Lung (tissue), 12 donors: ENCODE data around the gene SERPINB2. TPM values are rescaled to one million over a fixed set of nuclear protein-coding genes. Genes with fewer than 3 reads are reported as not detected.

Experiments
- ATAC-seq: fragments of 200-7000 bp; cut with Tn5 transposase; one replicate; pipeline ENCODE4 v1.9.1; 2020; ENCODE audit warnings: moderate number of reproducible peaks; ENCODE audit not compliant: insufficient read depth, low FRiP score
- DNase-seq, 3 donors: peaks; one replicate each; pipeline ENCODE4 v3.0.0-alpha.2; 2013 to 2017
- H3K27ac ChIP-seq, 2 donors: one replicate each; pipeline ENCODE4 v1.5.1; 2013; ENCODE audit warnings: mild to moderate bottlenecking in 2 of 2, moderate library complexity in 2 of 2, control low read depth in 1 of 2, inconsistent platforms in 1 of 2, low read depth in 1 of 2, low read length in 1 of 2
- H3K27me3 ChIP-seq, 3 donors: one replicate each; pipeline ENCODE4 v1.5.1; 2013; ENCODE audit warnings: low read length in 2 of 3; ENCODE audit not compliant: control insufficient read depth in 3 of 3, insufficient read depth in 3 of 3
- H3K36me3 ChIP-seq, 4 donors: one replicate each; pipeline ENCODE4 v1.5.1; 2013; ENCODE audit warnings: low read length in 4 of 4, mild to moderate bottlenecking in 1 of 4, moderate library complexity in 1 of 4; ENCODE audit not compliant: control insufficient read depth in 4 of 4, insufficient read depth in 4 of 4
- H3K4me1 ChIP-seq, 5 donors: one replicate each; pipeline ENCODE4 v1.5.1; 2013; ENCODE audit warnings: low read length in 5 of 5, mild to moderate bottlenecking in 2 of 5, moderate library complexity in 1 of 5; ENCODE audit not compliant: control insufficient read depth in 5 of 5, insufficient read depth in 5 of 5
- H3K4me3 ChIP-seq: one replicate; pipeline ENCODE4 v1.5.1; 2013; ENCODE audit warnings: mild to moderate bottlenecking, control low read depth, moderate library complexity
- H3K9ac ChIP-seq, 2 donors: one replicate each; pipeline ENCODE4 v1.5.1; 2013; ENCODE audit warnings: low read length in 2 of 2, control low read depth in 1 of 2; ENCODE audit not compliant: insufficient read depth in 1 of 2
- H3K9me3 ChIP-seq, 4 donors: one replicate each; pipeline ENCODE4 v1.5.1; 2013; ENCODE audit warnings: low read length in 3 of 4, mild to moderate bottlenecking in 1 of 4, moderate library complexity in 1 of 4; ENCODE audit not compliant: control insufficient read depth in 4 of 4, insufficient read depth in 3 of 4
- WGBS, 2 donors: extraction: QIAGEN DNeasy Blood & Tissue Kit; methylation state at CpG; one replicate each; pipeline ENCODE4 v1.1.7; 2013; 5-methylcytosine and 5-hydroxymethylcytosine counted together
- polyA plus RNA-seq, 2 donors: library from polyadenylated mRNA; stranded (reverse); fragments of 200-250 nt; gene quantifications; one replicate each; pipeline ENCODE4 v1.2.1, GENCODE V29; 2013
- total RNA-seq, 2 donors: library from RNA; depleted of rRNA in 1 of 2; stranded (reverse); fragments of >200 nt in 1 of 2; gene quantifications; one replicate each; pipeline ENCODE4 v1.2.1, GENCODE V29; 2014 to 2021
- TF ChIP-seq, protein P1 (sequence below): IDR thresholded peaks from 2 replicates; pipeline ENCODE4 v1.5.1; 2012; ENCODE audit warnings: mild to moderate bottlenecking; ENCODE audit errors: control extremely low read depth, extremely low read depth
- donor health status: control.
- donor health status: control.
- donor health status: Bipolar disorder and iron deficiency.
- donor health status: healthy.
- donor health status: DM: yes; HTN: yes; CAD: no.

SERPINB2 gene
- total and polyA plus RNA-seq, 4 donors: 1.3 to 14.5 (median 2.8) TPM

- no peaks in the 10 kb centered on the region for H3K9me3 ChIP-seq
- no peak overlapping the region for H3K27ac ChIP-seq
- no peaks in the 10 kb centered on the region for H3K27me3 ChIP-seq
- no peaks in the 10 kb centered on the region for H3K36me3 ChIP-seq
- H3K4me1 ChIP-seq: no peaks in the 10 kb centered on the region
- 76 to 85% methylated on average over 4 of the region's 4 CpGs for WGBS, 2 donors
- TF ChIP-seq, protein P1, sequence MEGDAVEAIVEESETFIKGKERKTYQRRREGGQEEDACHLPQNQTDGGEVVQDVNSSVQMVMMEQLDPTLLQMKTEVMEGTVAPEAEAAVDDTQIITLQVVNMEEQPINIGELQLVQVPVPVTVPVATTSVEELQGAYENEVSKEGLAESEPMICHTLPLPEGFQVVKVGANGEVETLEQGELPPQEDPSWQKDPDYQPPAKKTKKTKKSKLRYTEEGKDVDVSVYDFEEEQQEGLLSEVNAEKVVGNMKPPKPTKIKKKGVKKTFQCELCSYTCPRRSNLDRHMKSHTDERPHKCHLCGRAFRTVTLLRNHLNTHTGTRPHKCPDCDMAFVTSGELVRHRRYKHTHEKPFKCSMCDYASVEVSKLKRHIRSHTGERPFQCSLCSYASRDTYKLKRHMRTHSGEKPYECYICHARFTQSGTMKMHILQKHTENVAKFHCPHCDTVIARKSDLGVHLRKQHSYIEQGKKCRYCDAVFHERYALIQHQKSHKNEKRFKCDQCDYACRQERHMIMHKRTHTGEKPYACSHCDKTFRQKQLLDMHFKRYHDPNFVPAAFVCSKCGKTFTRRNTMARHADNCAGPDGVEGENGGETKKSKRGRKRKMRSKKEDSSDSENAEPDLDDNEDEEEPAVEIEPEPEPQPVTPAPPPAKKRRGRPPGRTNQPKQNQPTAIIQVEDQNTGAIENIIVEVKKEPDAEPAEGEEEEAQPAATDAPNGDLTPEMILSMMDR: no peak
- no peak overlapping the region for H3K9ac ChIP-seq
- ATAC-seq (no peak), DNase-seq (no peak)
- H3K4me3 ChIP-seq: no peak overlapping the region
Observed at GRCh38 chr18:63881851-63882250, 5.7 kb upstream of the SERPINB2 start.

DNA sequence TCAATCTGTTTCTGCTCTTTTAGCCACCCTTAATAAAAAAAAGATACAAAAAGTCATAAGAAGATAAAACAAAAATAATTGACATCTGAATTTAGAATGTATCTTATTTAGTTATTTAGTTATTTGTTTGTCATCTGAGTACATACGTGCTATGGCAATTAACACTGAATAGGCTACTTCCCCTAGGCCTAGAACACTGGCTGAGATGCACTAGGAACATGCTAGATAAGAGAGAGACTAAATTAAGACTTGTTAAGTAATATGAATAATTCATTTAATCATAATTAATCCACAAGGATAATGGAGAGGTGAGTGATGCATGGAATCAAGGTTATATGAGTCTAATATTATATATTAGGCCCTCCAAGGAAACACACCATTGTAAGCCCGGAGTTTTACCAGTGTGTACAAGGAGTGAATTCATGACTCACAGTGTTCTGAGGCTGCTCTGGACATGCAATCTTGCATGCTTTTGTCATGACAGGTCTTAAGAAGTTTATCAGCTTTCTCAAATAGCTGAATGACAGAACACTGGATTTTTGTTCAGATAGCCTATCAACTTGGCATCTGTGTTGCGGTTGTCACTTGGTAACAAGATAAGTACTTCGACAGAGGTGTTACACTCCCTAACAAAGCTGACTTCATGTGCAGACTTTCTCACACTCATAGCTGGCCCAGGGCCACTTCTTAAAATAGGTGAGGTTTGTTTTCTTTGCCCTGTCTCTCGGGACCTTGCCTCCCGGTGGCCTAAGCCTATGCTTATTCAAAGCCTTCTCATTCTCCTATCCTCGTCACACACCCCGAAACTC lies 5.0 kb upstream of the SERPINB2 start:
- H3K27me3 ChIP-seq: no peaks in the 10 kb centered on the region
- 59 to 76% methylated on average over 8 of the region's 8 CpGs for WGBS, 2 donors
- no peaks in the 10 kb centered on the region for H3K4me1 ChIP-seq
- H3K9me3 ChIP-seq: no peaks in the 10 kb centered on the region
- TF ChIP-seq, protein P1: no peak
- peak; percentile 49 for ATAC-seq
- H3K36me3 ChIP-seq: no peaks in the 10 kb centered on the region
- no peak overlapping the region for H3K4me3 ChIP-seq
- H3K27ac ChIP-seq: peak overlapping the region in 1 of 2 donors; percentile 27
- DNase-seq: peak in 1 of 3 donors; percentile 18
- H3K9ac ChIP-seq: no peak overlapping the region

DNA sequence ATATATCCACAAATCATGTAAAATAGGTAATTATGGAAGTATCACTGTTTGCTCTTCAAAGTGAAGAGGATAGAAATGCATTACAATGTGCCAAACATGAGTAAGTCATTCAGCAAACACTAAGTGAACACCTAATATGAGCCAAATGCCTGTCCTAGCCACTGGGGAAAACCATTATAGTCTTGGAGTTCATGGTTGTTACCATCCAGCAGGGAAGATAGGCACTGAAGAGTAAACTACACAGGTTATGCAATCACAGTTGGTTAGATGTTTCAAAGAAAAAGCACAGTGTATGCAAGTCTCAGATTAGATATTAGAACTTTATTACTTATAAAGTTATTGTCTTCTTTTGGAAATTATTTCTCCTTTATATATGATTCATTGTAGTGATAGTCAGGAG lies 3.9 kb upstream of the SERPINB2 start:
- H3K27ac ChIP-seq: no peak overlapping the region
- DNase-seq (no peak), ATAC-seq (no peak)
- no peak overlapping the region for H3K4me3 ChIP-seq
- H3K9me3 ChIP-seq: no peaks in the 10 kb centered on the region
- H3K9ac ChIP-seq: no peak overlapping the region
- H3K4me1 ChIP-seq: no peaks in the 10 kb centered on the region
- TF ChIP-seq, protein P1: no peak
- no peaks in the 10 kb centered on the region for H3K36me3 ChIP-seq
- H3K27me3 ChIP-seq: no peaks in the 10 kb centered on the region
